Activated T-cell treated with anti-CD3 and anti-CD28 coated beads, Interleukin-2, amount 50 U/mL, for 24 hours (primary cell): ENCODE results near the gene HTT.
A peak's percentile ranks its signal among the peaks of the same experiment; 100 is the strongest.

ENCODE experiments used
- DNase-seq: peaks from one replicate; pipeline ENCODE4 v3.0.0-alpha.2; 2020
- H3K27ac Mint-ChIP-seq: 2 replicates; pipeline ENCODE4 v1.8.0; 2020; ENCODE audit warnings: mild to moderate bottlenecking, mixed read lengths
- H3K27me3 Mint-ChIP-seq: 2 replicates; pipeline ENCODE4 v1.8.0; 2020; ENCODE audit warnings: mixed read lengths
- H3K36me3 Mint-ChIP-seq: 2 replicates; pipeline ENCODE4 v1.8.0; 2020; ENCODE audit warnings: low read depth, mixed read lengths
- H3K4me1 Mint-ChIP-seq: 2 replicates; pipeline ENCODE4 v1.8.0; 2020; ENCODE audit warnings: low read depth, mixed read lengths
- H3K4me3 Mint-ChIP-seq: 2 replicates; pipeline ENCODE4 v1.8.0; 2020; ENCODE audit warnings: mild to moderate bottlenecking, moderate library complexity, mixed read lengths
- H3K9me3 Mint-ChIP-seq: 2 replicates; pipeline ENCODE4 v1.8.0; 2020; ENCODE audit warnings: mixed read lengths

Gene HTT

DNA sequence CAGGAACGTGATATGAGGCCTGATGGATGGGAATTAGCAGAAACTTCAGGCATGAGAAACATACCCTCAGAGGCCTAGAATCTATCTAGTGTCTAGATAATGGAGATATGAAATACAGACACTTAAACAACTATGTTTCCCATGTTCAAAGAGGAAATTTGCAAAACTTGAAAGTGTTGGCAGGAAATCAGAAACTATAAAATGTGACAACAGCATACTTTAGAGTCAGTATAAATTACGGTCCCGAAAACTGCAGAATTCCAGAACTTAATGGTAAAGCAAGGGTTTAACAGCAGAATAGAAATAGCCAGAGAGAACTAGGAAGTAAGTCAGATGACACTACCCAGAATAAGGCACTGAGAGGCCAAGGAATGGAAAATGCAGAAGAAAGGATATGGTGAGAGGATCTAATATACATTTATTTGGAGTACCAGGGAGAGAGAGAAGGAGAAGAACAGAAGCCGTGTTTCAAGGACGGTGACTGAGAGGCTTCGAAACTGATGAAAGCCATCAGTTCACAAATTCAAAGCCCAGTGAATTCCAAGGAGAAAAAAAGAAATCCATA lies 7.6 kb upstream of the HTT start:
- H3K9me3 Mint-ChIP-seq: no peaks in the 10 kb centered on the region

DNA sequence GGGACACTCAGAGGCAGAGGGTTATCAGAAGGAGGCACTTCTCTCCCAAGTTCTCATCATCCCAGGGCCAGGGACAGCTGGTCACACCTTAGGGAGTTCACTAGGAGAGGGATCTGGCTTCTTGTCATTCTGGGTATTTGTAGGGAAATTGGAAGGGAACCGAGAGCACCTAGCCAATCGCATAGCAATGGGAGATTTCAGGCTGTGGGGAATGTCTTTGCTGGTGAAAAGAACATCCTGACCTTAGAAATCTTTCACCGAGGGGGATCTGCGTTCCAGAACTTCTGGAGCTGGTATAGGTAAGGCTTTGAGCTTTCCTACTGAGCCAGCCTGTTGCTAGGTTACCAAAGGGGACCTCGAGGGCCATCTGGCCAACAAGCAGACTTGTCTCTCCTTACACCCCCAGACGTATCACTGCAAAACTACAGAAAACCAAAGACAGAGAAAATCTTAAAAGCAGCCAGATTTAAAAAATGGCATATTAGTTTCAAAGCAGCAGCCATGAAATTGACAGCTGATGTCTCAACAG lies 6.9 kb upstream of the HTT start:
- Mint-ChIP-seq H3K27me3 (no peaks in the 10 kb centered on the region), H3K27ac (no peak overlapping the region), H3K4me1 (no peaks in the 10 kb centered on the region), H3K4me3 (no peak overlapping the region), H3K9me3 (no peaks in the 10 kb centered on the region), H3K36me3 (no peaks in the 10 kb centered on the region)
- no peak for DNase-seq

More for the DNA sequence above, 7.6 kb upstream of the HTT start:
- Mint-ChIP-seq H3K4me1 (no peaks in the 10 kb centered on the region), H3K4me3 (no peak overlapping the region), H3K36me3 (no peaks in the 10 kb centered on the region), H3K27me3 (no peaks in the 10 kb centered on the region), H3K27ac (no peak overlapping the region)
- no peak for DNase-seq

DNA sequence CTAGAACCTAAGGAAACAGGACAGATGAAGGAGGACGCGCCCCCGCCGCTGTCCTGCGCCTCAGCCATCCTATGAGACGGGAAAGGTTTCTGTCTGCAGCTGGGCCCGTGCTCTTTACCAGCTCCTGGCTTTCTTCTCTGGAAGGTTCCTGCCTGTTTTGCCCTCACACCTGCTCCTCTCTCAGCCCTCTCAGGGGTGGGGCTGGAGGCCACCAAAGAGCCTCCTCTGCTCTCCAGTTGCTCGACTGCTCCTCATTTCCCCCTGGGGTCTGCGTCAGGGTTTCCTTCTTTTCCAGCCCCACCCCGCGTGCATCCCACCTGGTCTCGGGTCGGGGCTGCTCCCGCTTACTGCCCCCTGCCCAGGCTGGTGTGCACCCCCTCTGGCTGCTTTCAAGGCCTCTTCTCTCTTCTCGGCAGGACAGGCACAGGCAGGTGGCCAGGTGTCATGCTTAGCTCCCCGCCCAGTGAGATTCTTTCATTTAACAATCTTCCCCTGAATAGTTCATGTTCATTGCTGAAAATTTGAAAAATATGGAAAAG lies 4.8 kb upstream of the HTT start:
- Mint-ChIP-seq H3K36me3 (no peaks in the 10 kb centered on the region), H3K9me3 (no peaks in the 10 kb centered on the region), H3K4me3 (no peak overlapping the region), H3K4me1 (no peaks in the 10 kb centered on the region), H3K27ac (no peak overlapping the region), H3K27me3 (no peaks in the 10 kb centered on the region)
- DNase-seq: no peak

DNA sequence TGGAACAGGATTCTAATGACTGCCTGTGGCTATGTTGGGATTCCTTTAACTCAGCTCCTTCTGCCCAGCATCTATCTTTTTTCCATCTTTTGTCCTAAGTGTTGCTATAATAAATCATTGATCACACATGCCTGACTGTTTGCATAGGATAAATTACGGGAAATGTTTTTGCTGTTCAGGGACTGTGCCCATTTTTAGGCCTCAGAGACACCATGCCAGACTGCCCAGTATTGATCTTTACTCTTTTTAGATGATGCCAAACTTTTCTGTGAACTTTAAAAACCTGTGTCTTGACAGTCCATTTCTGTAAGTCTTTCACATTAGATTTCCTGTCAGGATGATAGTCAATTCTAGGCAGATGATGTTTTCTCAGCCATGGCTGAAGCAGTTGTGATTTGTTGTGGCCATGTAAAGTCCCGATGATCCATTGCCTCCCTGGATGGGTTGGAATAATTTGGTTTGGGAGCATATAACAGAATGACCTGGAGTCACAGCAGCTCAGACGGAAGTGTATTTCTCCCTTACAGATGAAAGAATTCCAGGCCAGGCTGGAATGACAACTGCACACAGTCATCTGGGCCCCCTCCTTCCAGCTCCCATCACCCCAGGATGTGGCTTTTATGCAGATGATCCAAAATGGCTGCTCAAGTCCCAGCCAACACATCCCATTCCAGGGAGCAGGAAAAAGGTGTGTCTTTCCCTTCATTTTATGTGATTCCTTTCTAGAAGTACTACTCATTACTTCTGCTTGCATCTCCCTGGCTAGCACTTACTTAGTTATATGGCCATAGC lies 3.6 kb upstream of the HTT start:
- Mint-ChIP-seq H3K36me3 (peaks cover 7% of the 10 kb centered on the region), H3K27ac (no peak overlapping the region), H3K4me3 (no peak overlapping the region), H3K27me3 (no peaks in the 10 kb centered on the region), H3K9me3 (no peaks in the 10 kb centered on the region), H3K4me1 (peaks cover 6% of the 10 kb centered on the region)
- DNase-seq: no peak

DNA sequence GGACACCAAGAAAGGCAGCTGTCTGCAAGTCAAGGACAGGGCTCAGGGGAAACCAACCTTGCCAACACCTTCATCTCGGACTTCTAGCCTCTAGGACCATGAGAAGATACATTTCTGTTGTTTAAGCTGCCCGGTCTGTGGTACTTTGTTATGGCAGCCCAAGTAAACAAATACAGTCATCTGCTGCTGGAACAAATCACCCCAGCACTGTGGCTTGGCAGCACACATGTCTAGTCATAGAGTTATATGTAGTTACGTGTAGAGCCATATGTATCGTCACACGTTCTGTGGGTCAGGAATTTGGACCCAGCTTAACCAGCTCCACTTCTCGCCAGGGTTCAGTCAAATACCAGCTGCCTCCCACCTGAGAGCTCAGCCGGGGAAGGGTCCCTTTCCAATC lies 2.7 kb upstream of the HTT start:
- Mint-ChIP-seq H3K36me3 (peaks cover 9% of the 10 kb centered on the region), H3K27ac (no peak overlapping the region), H3K4me1 (peaks cover 14% of the 10 kb centered on the region), H3K27me3 (no peaks in the 10 kb centered on the region), H3K4me3 (no peak overlapping the region), H3K9me3 (no peaks in the 10 kb centered on the region)
- no peak for DNase-seq

DNA sequence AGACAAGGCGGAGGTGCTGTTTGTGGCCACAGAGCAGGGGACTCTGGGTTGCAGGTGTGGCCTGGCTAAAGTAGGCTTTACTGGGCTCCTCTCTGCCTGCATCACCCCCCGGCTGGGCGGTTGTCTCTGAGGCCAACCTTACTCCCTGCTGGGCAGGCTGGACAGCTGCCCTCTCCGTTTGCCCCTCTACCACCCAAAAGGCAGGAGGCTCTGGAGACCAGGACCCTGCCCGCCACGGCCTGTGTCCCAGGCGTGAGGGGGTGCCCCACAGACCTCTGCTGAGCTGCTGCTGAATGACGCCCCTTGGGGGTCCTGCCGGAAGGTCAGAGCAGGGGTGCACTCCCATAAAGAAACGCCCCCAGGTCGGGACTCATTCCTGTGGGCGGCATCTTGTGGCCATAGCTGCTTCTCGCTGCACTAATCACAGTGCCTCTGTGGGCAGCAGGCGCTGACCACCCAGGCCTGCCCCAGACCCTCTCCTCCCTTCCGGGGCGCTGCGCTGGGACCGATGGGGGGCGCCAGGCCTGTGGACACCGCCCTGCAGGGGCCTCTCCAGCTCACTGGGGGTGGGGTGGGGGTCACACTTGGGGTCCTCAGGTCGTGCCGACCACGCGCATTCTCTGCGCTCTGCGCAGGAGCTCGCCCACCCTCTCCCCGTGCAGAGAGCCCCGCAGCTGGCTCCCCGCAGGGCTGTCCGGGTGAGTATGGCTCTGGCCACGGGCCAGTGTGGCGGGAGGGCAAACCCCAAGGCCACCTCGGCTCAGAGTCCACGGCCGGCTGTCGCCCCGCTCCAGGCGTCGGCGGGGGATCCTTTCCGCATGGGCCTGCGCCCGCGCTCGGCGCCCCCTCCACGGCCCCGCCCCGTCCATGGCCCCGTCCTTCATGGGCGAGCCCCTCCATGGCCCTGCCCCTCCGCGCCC lies 1.1 kb upstream of the HTT start:
- Mint-ChIP-seq H3K27ac (no peak overlapping the region), H3K4me3 (peak overlapping the region; percentile 43), H3K27me3 (no peaks in the 10 kb centered on the region), H3K9me3 (no peaks in the 10 kb centered on the region), H3K36me3 (peaks cover 13% of the 10 kb centered on the region), H3K4me1 (peaks cover 22% of the 10 kb centered on the region)
- DNase-seq: no peak

DNA sequence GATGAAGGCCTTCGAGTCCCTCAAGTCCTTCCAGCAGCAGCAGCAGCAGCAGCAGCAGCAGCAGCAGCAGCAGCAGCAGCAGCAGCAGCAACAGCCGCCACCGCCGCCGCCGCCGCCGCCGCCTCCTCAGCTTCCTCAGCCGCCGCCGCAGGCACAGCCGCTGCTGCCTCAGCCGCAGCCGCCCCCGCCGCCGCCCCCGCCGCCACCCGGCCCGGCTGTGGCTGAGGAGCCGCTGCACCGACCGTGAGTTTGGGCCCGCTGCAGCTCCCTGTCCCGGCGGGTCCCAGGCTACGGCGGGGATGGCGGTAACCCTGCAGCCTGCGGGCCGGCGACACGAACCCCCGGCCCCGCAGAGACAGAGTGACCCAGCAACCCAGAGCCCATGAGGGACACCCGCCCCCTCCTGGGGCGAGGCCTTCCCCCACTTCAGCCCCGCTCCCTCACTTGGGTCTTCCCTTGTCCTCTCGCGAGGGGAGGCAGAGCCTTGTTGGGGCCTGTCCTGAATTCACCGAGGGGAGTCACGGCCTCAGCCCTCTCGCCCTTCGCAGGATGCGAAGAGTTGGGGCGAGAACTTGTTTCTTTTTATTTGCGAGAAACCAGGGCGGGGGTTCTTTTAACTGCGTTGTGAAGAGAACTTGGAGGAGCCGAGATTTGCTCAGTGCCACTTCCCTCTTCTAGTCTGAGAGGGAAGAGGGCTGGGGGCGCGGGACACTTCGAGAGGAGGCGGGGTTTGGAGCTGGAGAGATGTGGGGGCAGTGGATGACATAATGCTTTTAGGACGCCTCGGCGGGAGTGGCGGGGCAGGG lies 568 bp downstream of the HTT start:
- Mint-ChIP-seq H3K4me3 (peak overlapping the region; percentile 90), H3K27ac (peak overlapping the region; percentile 93), H3K36me3 (peaks cover 23% of the 10 kb centered on the region), H3K27me3 (no peaks in the 10 kb centered on the region), H3K9me3 (no peaks in the 10 kb centered on the region), H3K4me1 (peaks cover 34% of the 10 kb centered on the region)
- DNase-seq: peak; percentile 58

DNA sequence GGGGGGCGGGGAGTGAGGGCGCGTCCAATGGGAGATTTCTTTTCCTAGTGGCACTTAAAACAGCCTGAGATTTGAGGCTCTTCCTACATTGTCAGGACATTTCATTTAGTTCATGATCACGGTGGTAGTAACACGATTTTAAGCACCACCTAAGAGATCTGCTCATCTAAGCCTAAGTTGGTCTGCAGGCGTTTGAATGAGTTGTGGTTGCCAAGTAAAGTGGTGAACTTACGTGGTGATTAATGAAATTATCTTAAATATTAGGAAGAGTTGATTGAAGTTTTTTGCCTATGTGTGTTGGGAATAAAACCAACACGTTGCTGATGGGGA lies 1.1 kb downstream of the HTT start:
- H3K9me3 Mint-ChIP-seq: no peaks in the 10 kb centered on the region
- peak overlapping the region; percentile 93 for H3K27ac Mint-ChIP-seq
- no peak for DNase-seq
- H3K27me3 Mint-ChIP-seq: no peaks in the 10 kb centered on the region
- H3K4me1 Mint-ChIP-seq: peaks cover 39% of the 10 kb centered on the region
- H3K36me3 Mint-ChIP-seq: peaks cover 26% of the 10 kb centered on the region
- peak overlapping the region; percentile 90 for H3K4me3 Mint-ChIP-seq

DNA sequence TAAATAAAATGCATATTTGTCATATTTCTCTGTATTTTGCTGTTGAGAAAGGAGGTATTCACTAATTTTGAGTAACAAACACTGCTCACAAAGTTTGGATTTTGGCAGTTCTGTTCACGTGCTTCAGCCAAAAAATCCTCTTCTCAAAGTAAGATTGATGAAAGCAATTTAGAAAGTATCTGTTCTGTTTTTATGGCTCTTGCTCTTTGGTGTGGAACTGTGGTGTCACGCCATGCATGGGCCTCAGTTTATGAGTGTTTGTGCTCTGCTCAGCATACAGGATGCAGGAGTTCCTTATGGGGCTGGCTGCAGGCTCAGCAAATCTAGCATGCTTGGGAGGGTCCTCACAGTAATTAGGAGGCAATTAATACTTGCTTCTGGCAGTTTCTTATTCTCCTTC lies 3.3 kb downstream of the HTT start:
- peak overlapping the region; percentile 16 for H3K4me3 Mint-ChIP-seq
- H3K36me3 Mint-ChIP-seq: peaks cover 34% of the 10 kb centered on the region
- H3K9me3 Mint-ChIP-seq: no peaks in the 10 kb centered on the region
- H3K27ac Mint-ChIP-seq: peak overlapping the region; percentile 23
- H3K27me3 Mint-ChIP-seq: no peaks in the 10 kb centered on the region
- no peak for DNase-seq
- H3K4me1 Mint-ChIP-seq: peaks cover 55% of the 10 kb centered on the region

DNA sequence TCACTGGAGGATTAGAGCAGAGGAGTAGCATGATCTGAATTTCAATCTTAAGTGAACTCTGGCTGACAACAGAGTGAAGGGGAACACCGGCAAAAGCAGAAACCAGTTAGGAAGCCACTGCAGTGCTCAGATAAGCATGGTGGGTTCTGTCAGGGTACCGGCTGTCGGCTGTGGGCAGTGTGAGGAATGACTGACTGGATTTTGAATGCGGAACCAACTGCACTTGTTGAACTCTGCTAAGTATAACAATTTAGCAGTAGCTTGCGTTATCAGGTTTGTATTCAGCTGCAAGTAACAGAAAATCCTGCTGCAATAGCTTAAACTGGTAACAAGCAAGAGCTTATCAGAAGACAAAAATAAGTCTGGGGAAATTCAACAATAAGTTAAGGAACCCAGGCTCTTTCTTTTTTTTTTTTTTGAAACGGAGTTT lies 5.2 kb downstream of the HTT start:
- Mint-ChIP-seq H3K4me3 (no peak overlapping the region), H3K27me3 (no peaks in the 10 kb centered on the region), H3K27ac (no peak overlapping the region), H3K9me3 (no peaks in the 10 kb centered on the region), H3K36me3 (peaks cover 40% of the 10 kb centered on the region), H3K4me1 (peaks cover 70% of the 10 kb centered on the region)
- no peak for DNase-seq

DNA sequence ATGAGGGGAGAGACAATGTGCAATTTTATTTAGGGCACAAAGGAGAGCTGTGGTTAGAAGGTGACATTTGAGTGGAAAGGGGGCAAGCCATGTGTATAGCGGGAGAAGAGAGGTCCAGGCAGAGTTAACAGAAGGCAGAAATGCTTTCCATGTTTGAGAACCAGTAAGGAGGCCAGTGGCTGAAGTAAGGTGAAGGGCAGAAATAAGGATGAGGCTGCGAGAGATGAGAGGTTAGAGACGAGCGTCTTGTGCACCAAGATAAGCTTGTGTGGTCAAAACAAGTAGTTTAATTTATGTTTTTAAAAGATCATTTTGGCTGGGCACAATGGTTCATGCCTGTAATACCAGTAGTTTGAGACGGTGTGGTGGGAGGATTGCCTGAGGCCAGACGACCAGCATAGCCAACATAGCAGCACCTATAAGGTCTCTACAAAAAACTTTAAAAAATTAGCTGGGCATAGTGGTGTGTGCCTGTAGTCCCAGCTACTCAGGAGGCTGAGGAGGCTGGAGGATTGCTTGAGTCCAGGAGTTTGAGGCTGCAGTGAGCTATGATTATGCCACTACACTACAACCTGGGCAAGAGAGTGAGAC lies 8.5 kb downstream of the HTT start:
- no peaks in the 10 kb centered on the region for H3K9me3 Mint-ChIP-seq
- DNase-seq: no peak
- H3K27ac Mint-ChIP-seq: peak overlapping the region; percentile 1
- H3K27me3 Mint-ChIP-seq: no peaks in the 10 kb centered on the region
- H3K4me3 Mint-ChIP-seq: no peak overlapping the region
- peaks cover 45% of the 10 kb centered on the region for H3K36me3 Mint-ChIP-seq
- H3K4me1 Mint-ChIP-seq: peaks cover 78% of the 10 kb centered on the region

DNA sequence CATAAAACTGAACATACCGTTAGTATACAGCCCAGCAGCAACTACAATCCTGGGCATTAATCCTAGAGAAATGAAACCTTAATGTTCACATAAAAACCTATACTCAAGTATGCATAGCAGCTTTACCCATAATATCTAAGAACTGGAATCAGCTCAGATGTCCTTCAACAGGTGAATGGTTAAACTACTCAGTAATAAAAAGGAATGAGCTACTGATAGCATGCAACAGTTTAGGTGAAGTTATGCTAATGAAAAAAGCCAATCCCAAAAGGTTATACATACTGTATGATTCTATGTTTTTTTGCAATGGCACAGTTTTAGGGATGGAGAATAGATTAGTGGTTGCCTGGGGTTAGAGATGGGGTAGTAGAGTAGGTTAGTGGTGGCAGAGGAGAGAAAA lies 9.3 kb downstream of the HTT start:
- Mint-ChIP-seq H3K9me3 (no peaks in the 10 kb centered on the region), H3K27ac (peak overlapping the region; percentile 82), H3K4me1 (peaks cover 79% of the 10 kb centered on the region), H3K4me3 (no peak overlapping the region), H3K27me3 (no peaks in the 10 kb centered on the region), H3K36me3 (peaks cover 50% of the 10 kb centered on the region)
- DNase-seq: no peak

DNA sequence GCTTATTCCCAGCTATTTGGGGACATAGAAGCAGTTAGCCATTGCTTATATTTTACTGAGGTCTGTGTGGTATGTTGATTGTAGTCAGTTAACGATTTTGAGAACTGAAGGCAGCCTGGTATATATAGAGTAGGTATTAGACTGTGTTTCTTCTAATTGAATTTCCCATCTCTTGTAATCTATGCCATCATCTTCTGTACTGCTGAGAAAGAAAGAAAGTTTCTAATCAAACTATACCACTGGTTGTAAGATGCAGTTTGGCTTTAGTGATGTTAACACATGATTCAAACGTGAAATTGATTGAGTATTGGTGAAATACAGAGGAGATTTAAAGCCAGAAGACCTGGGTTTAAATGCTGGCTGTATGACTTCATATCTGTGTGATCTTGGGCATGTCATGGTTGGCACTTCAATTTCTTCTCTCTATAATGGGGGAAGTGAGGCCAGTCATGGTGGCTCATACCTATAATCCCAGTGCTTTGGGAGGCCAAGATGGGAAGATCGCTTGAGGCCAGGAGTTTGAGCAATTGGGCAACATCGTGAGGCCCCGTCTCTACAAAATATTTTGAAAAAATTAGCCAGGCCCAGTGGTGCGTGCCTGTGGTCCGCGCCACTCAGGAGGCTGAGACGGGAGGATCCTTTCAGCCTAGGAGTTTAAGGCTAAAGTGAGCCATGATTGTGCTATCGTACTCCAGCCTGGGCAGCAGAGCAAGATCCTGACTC lies 11.6 kb downstream of the HTT start:
- no peak for DNase-seq
- peak overlapping the region; percentile 21 for H3K4me3 Mint-ChIP-seq
- H3K27me3 Mint-ChIP-seq: no peaks in the 10 kb centered on the region

More for the DNA sequence above, 11.6 kb downstream of the HTT start:
- Mint-ChIP-seq H3K4me1 (peaks cover 66% of the 10 kb centered on the region), H3K36me3 (peaks cover 50% of the 10 kb centered on the region), H3K27ac (peak overlapping the region; percentile 82), H3K9me3 (no peaks in the 10 kb centered on the region)
